ENCODE data around the gene CEACAM5. TPM values are rescaled to one million over a fixed set of nuclear protein-coding genes. Genes with fewer than 3 reads are reported as not detected.

CEACAM5 gene
- total and polyA plus RNA-seq, 2 of the 4 experiments (the other 2 are of a cell fraction) = not detected

Other genes starting within 250 kb of the CEACAM5 start
- not detected in 2 replicates for gene CEACAM21, start 132.5 kb upstream of the CEACAM5 start, total RNA-seq (2012; rRNA removed)
- not detected in 2 replicates for gene CEACAM21, start 132.5 kb upstream of the CEACAM5 start, polyA plus RNA-seq (2012; rRNA removed)
- gene CEACAM4, start 81.6 kb upstream of the CEACAM5 start, total RNA-seq (2012; rRNA removed) = not detected in 2 replicates
- not detected in 2 replicates for gene CEACAM4, start 81.6 kb upstream of the CEACAM5 start, polyA plus RNA-seq (2012; rRNA removed)
- gene CEACAM7, start 20.4 kb upstream of the CEACAM5 start, total RNA-seq (2012; rRNA removed) = not detected in 2 replicates
- not detected in 2 replicates for gene CEACAM7, start 20.4 kb upstream of the CEACAM5 start, polyA plus RNA-seq (2012; rRNA removed)
- not detected in 2 replicates for gene CEACAM6, start 46.9 kb downstream of the CEACAM5 start, total RNA-seq (2012; rRNA removed)
- not detected in 2 replicates for gene CEACAM6, start 46.9 kb downstream of the CEACAM5 start, polyA plus RNA-seq (2012; rRNA removed)
- not detected in 2 replicates for gene CEACAM3, start 88.0 kb downstream of the CEACAM5 start, total RNA-seq (2012; rRNA removed)
- not detected in 2 replicates for gene CEACAM3, start 88.0 kb downstream of the CEACAM5 start, polyA plus RNA-seq (2012; rRNA removed)
- gene LYPD4, start 136.1 kb downstream of the CEACAM5 start, total RNA-seq (2012; rRNA removed) = not detected in 2 replicates
- not detected in 2 replicates for gene LYPD4, start 136.1 kb downstream of the CEACAM5 start, polyA plus RNA-seq (2012; rRNA removed)
- not detected in 2 replicates for gene DMRTC2, start 136.4 kb downstream of the CEACAM5 start, total RNA-seq (2012; rRNA removed)
- gene DMRTC2, start 136.4 kb downstream of the CEACAM5 start, polyA plus RNA-seq (2012; rRNA removed) = not detected in 2 replicates
- gene RPS19, start 151.6 kb downstream of the CEACAM5 start, total RNA-seq (2012; rRNA removed) = 230 and 299 TPM in 2 replicates
- 1,882 and 3,988 TPM in 2 replicates for gene RPS19, start 151.6 kb downstream of the CEACAM5 start, polyA plus RNA-seq (2012; rRNA removed)
- gene CD79A, start 168.7 kb downstream of the CEACAM5 start, total RNA-seq (2012; rRNA removed) = not detected in 2 replicates
- 0.19 and 0.24 TPM in 2 replicates for gene CD79A, start 168.7 kb downstream of the CEACAM5 start, polyA plus RNA-seq (2012; rRNA removed)
- 11.5 and 12.5 TPM in 2 replicates for gene ARHGEF1, start 174.6 kb downstream of the CEACAM5 start, total RNA-seq (2012; rRNA removed)
- 47.1 and 51.2 TPM in 2 replicates for gene ARHGEF1, start 174.6 kb downstream of the CEACAM5 start, polyA plus RNA-seq (2012; rRNA removed)
- gene ERFL, start 219.8 kb downstream of the CEACAM5 start, total RNA-seq (2012; rRNA removed) = not detected in 2 replicates
- 0.09 TPM in 1 of 2 replicates, not detected in the other for gene ERFL, start 219.8 kb downstream of the CEACAM5 start, polyA plus RNA-seq (2012; rRNA removed)

Data from IMR-90 (cell line).